GM21723 (cell line): ENCODE results near the gene SSTR5.
"Not testable (repeated sequence)": the region's sequence is repeated elsewhere in the genome, so short reads cannot be mapped to it uniquely, and the experiment has no call there.

ENCODE experiments used
- ATAC-seq: cut with Tn5 transposase; IDR thresholded peaks from one replicate; pipeline ENCODE4 v1.9.1; 2021; ENCODE audit warnings: mild to moderate bottlenecking, moderate library complexity; ENCODE audit not compliant: unreplicated experiment

SSTR5 gene

GRCh38 chr16:1089439-1089821 is 16.9 kb downstream of the SSTR5 start:
- no peak for ATAC-seq

- ATAC-seq: no peak
Observed at GRCh38 chr16:1089822-1090619, 17.5 kb downstream of the SSTR5 start.

GRCh38 chr16:1090620-1091587 is 18.4 kb downstream of the SSTR5 start:
- ATAC-seq: no peak

GRCh38 chr16:1091992-1092552 is 19.5 kb downstream of the SSTR5 start:
- ATAC-seq: no peak

GRCh38 chr16:1092685-1093283 is 20.2 kb downstream of the SSTR5 start:
- not testable (repeated sequence) for ATAC-seq

- no peak for ATAC-seq
Observed at GRCh38 chr16:1093284-1094123, 21.0 kb downstream of the SSTR5 start.

GRCh38 chr16:1094124-1094479 is 21.6 kb downstream of the SSTR5 start:
- ATAC-seq: no peak

GRCh38 chr16:1094601-1095449 is 22.3 kb downstream of the SSTR5 start:
- no peak for ATAC-seq

- ATAC-seq: no peak
Observed at GRCh38 chr16:1095450-1096168, 23.1 kb downstream of the SSTR5 start.

GRCh38 chr16:1096169-1097082 is 23.9 kb downstream of the SSTR5 start, which contains the start of gene C1QTNF8:
Gene C1QTNF8, minus strand, starts transcription at chr16:1096244. Its CDS starts 1,322 bp downstream, at chr16:1094922.
- no peak for ATAC-seq

GRCh38 chr16:1097156-1097555 is 24.6 kb downstream of the SSTR5 start:
- ATAC-seq: no peak

- ATAC-seq: no peak
Observed at GRCh38 chr16:1097800-1098199, 25.3 kb downstream of the SSTR5 start.

- ATAC-seq: no peak
Observed at GRCh38 chr16:1098266-1098991, 25.9 kb downstream of the SSTR5 start.

- ATAC-seq: no peak
Observed at GRCh38 chr16:1099189-1100083, 26.9 kb downstream of the SSTR5 start.

- no peak for ATAC-seq
Observed at GRCh38 chr16:1100084-1100800, 27.7 kb downstream of the SSTR5 start.
